ENCODE results near the gene KIAA0040. TPM values are rescaled to one million over a fixed set of nuclear protein-coding genes. Genes with fewer than 3 reads are reported as not detected.
A peak's percentile ranks its signal among the peaks of the same experiment; 100 is the strongest.

Gene KIAA0040
- total and polyA plus RNA-seq, 8 donors, result 17.6 to 42.9 (median 21.9) TPM

DNA sequence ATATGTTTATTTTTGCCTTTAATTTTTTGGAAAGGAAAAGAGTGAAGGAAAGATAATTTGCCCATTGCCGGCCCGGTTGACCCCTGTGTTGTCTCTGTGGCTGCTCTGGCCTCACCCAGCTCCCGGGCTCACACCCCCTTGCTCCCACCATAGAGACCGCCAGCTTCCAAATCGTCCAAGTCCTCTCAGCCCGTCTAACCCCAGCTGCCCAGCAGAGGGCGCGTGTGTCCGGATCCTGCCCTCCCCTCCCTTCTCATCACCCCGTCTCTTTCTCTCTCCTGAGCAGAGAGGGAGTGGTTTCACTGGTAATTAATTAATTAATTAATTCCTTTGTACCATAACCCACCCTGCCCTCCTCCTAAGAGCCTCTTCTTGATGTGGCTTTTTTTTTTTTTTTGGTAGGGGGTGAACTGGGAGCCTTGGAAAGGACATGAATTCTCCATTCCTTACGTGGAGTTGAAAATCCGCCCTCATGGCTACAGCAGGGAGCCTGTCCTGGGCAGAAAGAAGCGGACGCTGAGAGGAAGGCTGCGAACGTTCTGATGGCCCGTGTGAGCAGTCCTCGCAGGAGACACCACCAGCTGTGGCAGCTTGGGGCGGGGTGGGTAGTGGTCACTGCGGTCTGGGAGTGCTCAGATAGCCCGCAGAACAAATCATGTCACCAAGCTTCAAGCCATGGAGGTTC is 45.9 kb downstream of the KIAA0040 start:
- Histone ChIP-seq H3K36me3 (no peaks in the 10 kb centered on the region), H3K9me3 (no peaks in the 10 kb centered on the region), H3K27ac (no peak overlapping the region), H3K27me3 (peaks cover 0 to 10% of the 10 kb centered on the region in 2 donors), H3K4me3 (no peak overlapping the region), H3K4me1 (no peaks in the 10 kb centered on the region)
- ATAC-seq (peak; percentile 96), DNase-seq (peak in 3 of 4 donors; percentile 65 to 92 (median 72))
- TF ChIP-seq, protein P1, sequence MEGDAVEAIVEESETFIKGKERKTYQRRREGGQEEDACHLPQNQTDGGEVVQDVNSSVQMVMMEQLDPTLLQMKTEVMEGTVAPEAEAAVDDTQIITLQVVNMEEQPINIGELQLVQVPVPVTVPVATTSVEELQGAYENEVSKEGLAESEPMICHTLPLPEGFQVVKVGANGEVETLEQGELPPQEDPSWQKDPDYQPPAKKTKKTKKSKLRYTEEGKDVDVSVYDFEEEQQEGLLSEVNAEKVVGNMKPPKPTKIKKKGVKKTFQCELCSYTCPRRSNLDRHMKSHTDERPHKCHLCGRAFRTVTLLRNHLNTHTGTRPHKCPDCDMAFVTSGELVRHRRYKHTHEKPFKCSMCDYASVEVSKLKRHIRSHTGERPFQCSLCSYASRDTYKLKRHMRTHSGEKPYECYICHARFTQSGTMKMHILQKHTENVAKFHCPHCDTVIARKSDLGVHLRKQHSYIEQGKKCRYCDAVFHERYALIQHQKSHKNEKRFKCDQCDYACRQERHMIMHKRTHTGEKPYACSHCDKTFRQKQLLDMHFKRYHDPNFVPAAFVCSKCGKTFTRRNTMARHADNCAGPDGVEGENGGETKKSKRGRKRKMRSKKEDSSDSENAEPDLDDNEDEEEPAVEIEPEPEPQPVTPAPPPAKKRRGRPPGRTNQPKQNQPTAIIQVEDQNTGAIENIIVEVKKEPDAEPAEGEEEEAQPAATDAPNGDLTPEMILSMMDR (IDR thresholded peaks at IDR 0.05), result peak; percentile 65 to 78
- intact Hi-C loops (cut with DNase I), result loop anchor here in 1 of 2 donors (5.0 kb wide), 1 partner anchor 114 kb away; no protein-coding TSS in a partner anchor

DNA sequence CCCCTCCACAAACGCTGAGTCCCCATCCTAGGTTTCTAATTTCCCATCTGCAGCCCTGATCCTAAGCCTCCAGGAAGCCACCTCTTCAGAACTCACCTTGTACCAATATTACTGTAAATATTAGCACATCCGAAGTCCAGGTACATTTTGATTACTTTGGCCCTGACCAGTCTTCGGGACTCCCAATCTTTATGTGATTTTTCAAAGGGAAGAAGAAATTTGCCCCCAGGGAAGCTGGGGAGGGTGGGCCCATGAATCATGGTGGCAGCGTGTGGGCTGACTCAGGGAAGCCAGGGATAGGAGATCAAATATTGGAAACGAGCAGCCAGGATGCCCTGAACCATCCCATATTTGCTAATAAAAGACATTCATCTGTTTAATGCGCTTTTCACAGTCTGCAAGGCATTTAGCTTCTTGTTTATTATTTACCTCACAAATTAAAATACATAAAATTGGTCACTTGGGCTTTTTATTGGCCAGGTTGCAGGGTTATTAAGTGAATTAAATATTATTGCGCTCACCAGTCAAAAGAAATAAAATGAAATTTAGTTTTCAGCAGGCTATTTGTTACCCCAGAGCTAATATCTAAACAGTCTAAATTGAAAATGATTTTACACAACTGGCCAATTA is 46.6 kb downstream of the KIAA0040 start:
- DNase-seq, result no peak
- H3K9me3 ChIP-seq, result no peaks in the 10 kb centered on the region
- H3K36me3 ChIP-seq, result no peaks in the 10 kb centered on the region
- no peak overlapping the region for H3K4me3 ChIP-seq
- H3K27ac ChIP-seq, result no peak overlapping the region
- no peaks in the 10 kb centered on the region for H3K4me1 ChIP-seq
- H3K27me3 ChIP-seq, result peaks cover 0 to 3% of the 10 kb centered on the region in 2 donors
- TF ChIP-seq, protein P1 (IDR thresholded peaks at IDR 0.05), result no peak
- intact Hi-C loops (cut with DNase I), result loop anchor here in 1 of 2 donors (5.0 kb wide), 1 partner anchor 114 kb away; no protein-coding TSS in a partner anchor
- no peak for ATAC-seq

DNA sequence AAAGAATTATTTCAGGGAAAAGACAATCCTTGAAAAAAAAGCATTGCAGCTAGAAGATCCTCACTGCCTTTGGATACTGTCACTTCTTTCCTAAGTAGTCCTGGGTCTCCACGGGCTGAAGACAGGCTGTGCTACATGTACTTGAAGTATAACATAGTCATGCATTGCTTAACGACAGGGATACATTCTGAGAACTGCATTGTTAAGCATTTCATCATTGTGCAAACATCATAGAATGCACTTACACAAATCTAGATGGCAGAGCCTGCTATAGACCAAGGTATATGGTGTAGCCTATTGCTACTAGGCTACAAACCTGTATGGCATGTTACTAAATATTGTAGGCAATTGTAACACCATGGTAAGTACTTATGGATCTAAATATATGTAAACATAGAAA is 54.0 kb downstream of the KIAA0040 start:
- Histone ChIP-seq H3K27me3 (no peaks in the 10 kb centered on the region), H3K4me3 (no peak overlapping the region), H3K4me1 (no peaks in the 10 kb centered on the region), H3K36me3 (no peaks in the 10 kb centered on the region), H3K9me3 (no peaks in the 10 kb centered on the region), H3K27ac (no peak overlapping the region)
- TF ChIP-seq, protein P1 (IDR thresholded peaks at IDR 0.05), result no peak
- intact Hi-C loops (cut with DNase I), result no loop called here
- ATAC-seq (no peak), DNase-seq (no peak)

DNA sequence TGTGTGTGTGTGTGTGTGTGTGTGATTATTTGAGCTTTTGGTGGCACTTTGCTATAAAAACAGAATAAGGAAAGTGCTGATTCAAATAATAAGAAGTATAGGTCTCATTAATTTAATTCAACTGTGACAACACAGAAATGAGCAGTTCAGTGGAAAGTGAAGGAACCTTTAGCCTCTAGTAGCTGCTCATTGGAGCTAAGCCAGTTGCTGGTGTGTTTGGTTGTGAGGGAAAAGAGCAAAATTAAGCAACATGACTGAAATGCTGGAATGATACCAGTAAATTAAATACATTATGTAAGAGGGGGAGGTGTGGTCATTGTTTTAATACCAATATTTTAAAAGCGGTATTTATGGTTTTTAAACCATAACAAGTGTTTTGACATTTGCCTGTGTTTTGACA is 55.2 kb downstream of the KIAA0040 start:
- ATAC-seq (no peak), DNase-seq (peak in 1 of 4 donors; percentile 40)
- H3K27me3 ChIP-seq, result no peaks in the 10 kb centered on the region
- H3K4me1 ChIP-seq, result no peaks in the 10 kb centered on the region
- H3K36me3 ChIP-seq, result no peaks in the 10 kb centered on the region
- intact Hi-C loops (cut with DNase I), result no loop called here
- H3K9me3 ChIP-seq, result no peaks in the 10 kb centered on the region
- no peak overlapping the region for H3K4me3 ChIP-seq
- H3K27ac ChIP-seq, result no peak overlapping the region
- TF ChIP-seq, protein P1 (IDR thresholded peaks at IDR 0.05), result no peak

DNA sequence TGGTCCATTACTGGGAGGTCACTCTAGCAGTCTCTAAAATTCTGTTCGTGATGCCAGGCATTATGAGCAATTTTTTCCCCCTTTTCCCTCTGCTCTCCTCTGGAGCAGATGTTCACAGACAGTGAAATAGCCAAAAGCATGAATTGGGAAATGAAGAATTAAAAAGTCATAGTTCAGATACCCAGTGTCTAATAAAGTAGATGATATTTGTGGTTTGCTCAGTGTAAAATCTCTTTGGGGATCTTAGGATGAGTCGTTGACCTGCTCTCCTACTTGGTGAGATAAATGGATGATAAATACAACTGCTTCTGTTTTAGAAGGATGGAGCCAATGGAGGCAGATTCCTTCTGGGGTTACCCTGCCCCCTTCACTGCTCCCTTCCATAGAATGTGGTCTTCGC is 56.3 kb downstream of the KIAA0040 start:
- H3K4me3 ChIP-seq, result no peak overlapping the region
- H3K27me3 ChIP-seq, result no peaks in the 10 kb centered on the region
- no peaks in the 10 kb centered on the region for H3K4me1 ChIP-seq
- no peak overlapping the region for H3K27ac ChIP-seq
- no peak for ATAC-seq
- TF ChIP-seq, protein P1 (IDR thresholded peaks at IDR 0.05), result no peak
- no peak for DNase-seq
- no peaks in the 10 kb centered on the region for H3K36me3 ChIP-seq
- intact Hi-C loops (cut with DNase I), result no loop called here
- H3K9me3 ChIP-seq, result no peaks in the 10 kb centered on the region

Measured in left lung (tissue), 10 donors.